ENCODE data around the gene PHOX2A.

Gene PHOX2A

GRCh38 chr11:72233773-72234513 lies 10.0 kb downstream of the PHOX2A start:
- peak; percentile 12 for DNase-seq (ENCODE audit: low spot score)

GRCh38 chr11:72233056-72233772 lies 10.8 kb downstream of the PHOX2A start:
- peak; percentile 7 for DNase-seq (ENCODE audit: low spot score)

GRCh38 chr11:72232260-72233055 lies 11.5 kb downstream of the PHOX2A start:
- peak; percentile 3 for DNase-seq (ENCODE audit: low spot score)

- DNase-seq (ENCODE audit: low spot score) = peak; percentile 6
These were observed 12.3 kb downstream of the PHOX2A start for GRCh38 chr11:72231396-72232259.

GRCh38 chr11:72230764-72231365 lies 13.1 kb downstream of the PHOX2A start:
- peak; percentile 9 for DNase-seq (ENCODE audit: low spot score)

- DNase-seq (ENCODE audit: low spot score) = peak; percentile 13
These were observed 13.8 kb downstream of the PHOX2A start for GRCh38 chr11:72229925-72230763.

- peak; percentile 8 for DNase-seq (ENCODE audit: low spot score)
These were observed 14.5 kb downstream of the PHOX2A start for GRCh38 chr11:72229336-72229924.

- DNase-seq (ENCODE audit: low spot score) = no peak
These were observed 15.1 kb downstream of the PHOX2A start for GRCh38 chr11:72228844-72229231.

- DNase-seq (ENCODE audit: low spot score) = peak; percentile 43
These were observed 15.6 kb downstream of the PHOX2A start for GRCh38 chr11:72228229-72228843.

GRCh38 chr11:72227316-72228228 lies 16.4 kb downstream of the PHOX2A start:
- peak; percentile 13 for DNase-seq (ENCODE audit: low spot score)

- DNase-seq (ENCODE audit: low spot score) = peak; percentile 8
These were observed 17.3 kb downstream of the PHOX2A start for GRCh38 chr11:72226701-72227100.

GRCh38 chr11:72225411-72225951 lies 18.5 kb downstream of the PHOX2A start:
- peak; percentile 17 for DNase-seq (ENCODE audit: low spot score)

- DNase-seq (ENCODE audit: low spot score) = peak; percentile 57
These were observed 19.2 kb downstream of the PHOX2A start, which contains the start of gene INPPL1 for GRCh38 chr11:72224564-72225410. Gene INPPL1 (plus strand): TSS chr11:72224767. CDS start chr11:72224985, 218 bp downstream.

GRCh38 chr11:72223615-72224563 lies 20.1 kb downstream of the PHOX2A start:
- peak; percentile 72 for DNase-seq (ENCODE audit: low spot score)

- DNase-seq (ENCODE audit: low spot score) = peak; percentile 90
These were observed 20.9 kb downstream of the PHOX2A start for GRCh38 chr11:72222907-72223614.

Data from D341Med (cell line).